GM12878 (cell line): ENCODE results near the gene CCSER2.

ENCODE experiments used
- CREB1 ChIP-seq: IDR thresholded peaks from 2 replicates; pipeline ENCODE4 v1.6.1; 2012; ENCODE audit warnings: low read depth, mild to moderate bottlenecking, inconsistent platforms
- EGR1 ChIP-seq, 2 experiments: IDR thresholded peaks; 1 replicate in 1 of 2; 2 replicates in 1 of 2; pipeline ENCODE4 v1.6.1; 2011 to 2012; ENCODE audit warnings: low read depth in 2 of 2, low read length in 2 of 2, borderline replicate concordance in 1 of 2, mild to moderate bottlenecking in 1 of 2, moderate library complexity in 1 of 2
- FOXM1 ChIP-seq: IDR thresholded peaks from 2 replicates; pipeline ENCODE4 v1.6.1; 2012; ENCODE audit warnings: low read depth, mild to moderate bottlenecking, inconsistent platforms, low read length, moderate library complexity
- MTA2 ChIP-seq: fragments of 450-650 bp; IDR thresholded peaks from 2 replicates; pipeline ENCODE4 v1.6.1; 2016; ENCODE audit warnings: low read depth, mild to moderate bottlenecking, moderate library complexity
- NFYA ChIP-seq: IDR thresholded peaks from 2 replicates; pipeline ENCODE4 v1.6.1; 2011; ENCODE audit warnings: low read depth, mild to moderate bottlenecking, low read length, improper control_type of control experiment, borderline replicate concordance
- TCF7 ChIP-seq: IDR thresholded peaks from 2 replicates; pipeline ENCODE4 v1.6.1; 2014; ENCODE audit warnings: antibody characterized with exemption, borderline replicate concordance
- TF ChIP-seq, protein P1 (sequence below), 3 experiments: IDR thresholded peaks in 2 of 3; conservative IDR thresholded peaks in 1 of 3; 2 replicates each; pipeline ENCODE4 v1.5.1; 2011; ENCODE audit warnings: low read depth in 3 of 3, low read length in 3 of 3, mild to moderate bottlenecking in 3 of 3, control low read depth in 2 of 3, moderate library complexity in 2 of 3, inconsistent platforms in 1 of 3, mixed read lengths in 1 of 3; ENCODE audit not compliant: control insufficient read depth in 2 of 3, insufficient read depth in 1 of 3; ENCODE audit errors: extremely low read depth in 1 of 3

DNA sequence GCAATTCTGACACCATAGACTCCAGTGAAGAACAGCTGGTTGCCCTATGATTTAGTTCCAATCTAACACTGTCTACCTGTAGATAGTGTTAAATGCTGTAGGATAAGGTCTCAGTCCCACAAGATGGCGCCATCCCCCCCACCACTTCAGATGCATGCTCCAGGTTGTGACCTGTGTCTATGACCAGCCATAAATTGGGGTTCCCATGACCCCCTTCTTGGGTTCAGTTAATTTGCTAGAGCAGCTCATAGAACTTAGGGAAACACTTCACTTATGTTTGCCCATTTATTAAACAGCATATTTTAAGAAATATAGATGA is 13.1 kb downstream of the CCSER2 start:
- TF ChIP-seq NFYA (no peak), TCF7 (no peak), MTA2 (no peak), FOXM1 (no peak), CREB1 (no peak), EGR1 (IDR thresholded peaks at IDR 0.05; ENCODE audit: borderline replicate concordance in 1 of 2, low read depth in 2 of 2, low read length in 2 of 2) (no peak)
- TF ChIP-seq, protein P1, sequence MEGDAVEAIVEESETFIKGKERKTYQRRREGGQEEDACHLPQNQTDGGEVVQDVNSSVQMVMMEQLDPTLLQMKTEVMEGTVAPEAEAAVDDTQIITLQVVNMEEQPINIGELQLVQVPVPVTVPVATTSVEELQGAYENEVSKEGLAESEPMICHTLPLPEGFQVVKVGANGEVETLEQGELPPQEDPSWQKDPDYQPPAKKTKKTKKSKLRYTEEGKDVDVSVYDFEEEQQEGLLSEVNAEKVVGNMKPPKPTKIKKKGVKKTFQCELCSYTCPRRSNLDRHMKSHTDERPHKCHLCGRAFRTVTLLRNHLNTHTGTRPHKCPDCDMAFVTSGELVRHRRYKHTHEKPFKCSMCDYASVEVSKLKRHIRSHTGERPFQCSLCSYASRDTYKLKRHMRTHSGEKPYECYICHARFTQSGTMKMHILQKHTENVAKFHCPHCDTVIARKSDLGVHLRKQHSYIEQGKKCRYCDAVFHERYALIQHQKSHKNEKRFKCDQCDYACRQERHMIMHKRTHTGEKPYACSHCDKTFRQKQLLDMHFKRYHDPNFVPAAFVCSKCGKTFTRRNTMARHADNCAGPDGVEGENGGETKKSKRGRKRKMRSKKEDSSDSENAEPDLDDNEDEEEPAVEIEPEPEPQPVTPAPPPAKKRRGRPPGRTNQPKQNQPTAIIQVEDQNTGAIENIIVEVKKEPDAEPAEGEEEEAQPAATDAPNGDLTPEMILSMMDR (IDR thresholded peaks at IDR 0.05 in 2 of 3, conservative IDR thresholded peaks at IDR 0.05 in 1 of 3; ENCODE audit: control insufficient read depth in 2 of 3, extremely low read depth in 1 of 3, insufficient read depth in 1 of 3, low read depth in 3 of 3, low read length in 3 of 3) = no peak; a peak in 1 of 6 replicates
